ENCODE measurements around the gene FMN2.
"Not testable (repeated sequence)": the region's sequence is repeated elsewhere in the genome, so short reads cannot be mapped to it uniquely, and the experiment has no call there.

Gene FMN2

GRCh38 chr1:240409615-240410014 lies 317.9 kb downstream of the FMN2 start:
- no peaks in the 10 kb centered on the region for H3K79me2 ChIP-seq (ENCODE audit: insufficient read depth, low read depth)
- no peak overlapping the region for H3K9ac ChIP-seq
- H3K36me3 ChIP-seq (ENCODE audit: insufficient read depth) = no peaks in the 10 kb centered on the region
- no peak overlapping the region for H2AFZ ChIP-seq (ENCODE audit: low read depth)
- H3K4me3 ChIP-seq (IDR thresholded peaks at IDR 0.05; ENCODE audit: insufficient read depth, low read depth, low read length) = no peak overlapping the region
- no peaks in the 10 kb centered on the region for H3K4me1 ChIP-seq (ENCODE audit: low read depth, poor library complexity, severe bottlenecking)
- no peak overlapping the region for H3K27ac ChIP-seq
- H3K27me3 ChIP-seq (ENCODE audit: insufficient read depth, low read depth) = no peaks in the 10 kb centered on the region
- H4K20me1 ChIP-seq (ENCODE audit: insufficient read depth) = no peaks in the 10 kb centered on the region
- TF ChIP-seq, protein P1, sequence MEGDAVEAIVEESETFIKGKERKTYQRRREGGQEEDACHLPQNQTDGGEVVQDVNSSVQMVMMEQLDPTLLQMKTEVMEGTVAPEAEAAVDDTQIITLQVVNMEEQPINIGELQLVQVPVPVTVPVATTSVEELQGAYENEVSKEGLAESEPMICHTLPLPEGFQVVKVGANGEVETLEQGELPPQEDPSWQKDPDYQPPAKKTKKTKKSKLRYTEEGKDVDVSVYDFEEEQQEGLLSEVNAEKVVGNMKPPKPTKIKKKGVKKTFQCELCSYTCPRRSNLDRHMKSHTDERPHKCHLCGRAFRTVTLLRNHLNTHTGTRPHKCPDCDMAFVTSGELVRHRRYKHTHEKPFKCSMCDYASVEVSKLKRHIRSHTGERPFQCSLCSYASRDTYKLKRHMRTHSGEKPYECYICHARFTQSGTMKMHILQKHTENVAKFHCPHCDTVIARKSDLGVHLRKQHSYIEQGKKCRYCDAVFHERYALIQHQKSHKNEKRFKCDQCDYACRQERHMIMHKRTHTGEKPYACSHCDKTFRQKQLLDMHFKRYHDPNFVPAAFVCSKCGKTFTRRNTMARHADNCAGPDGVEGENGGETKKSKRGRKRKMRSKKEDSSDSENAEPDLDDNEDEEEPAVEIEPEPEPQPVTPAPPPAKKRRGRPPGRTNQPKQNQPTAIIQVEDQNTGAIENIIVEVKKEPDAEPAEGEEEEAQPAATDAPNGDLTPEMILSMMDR (conservative IDR thresholded peaks at IDR 0.05; ENCODE audit: low read depth, low read length) = no peak
- no peak overlapping the region for H3K4me2 ChIP-seq

DNA sequence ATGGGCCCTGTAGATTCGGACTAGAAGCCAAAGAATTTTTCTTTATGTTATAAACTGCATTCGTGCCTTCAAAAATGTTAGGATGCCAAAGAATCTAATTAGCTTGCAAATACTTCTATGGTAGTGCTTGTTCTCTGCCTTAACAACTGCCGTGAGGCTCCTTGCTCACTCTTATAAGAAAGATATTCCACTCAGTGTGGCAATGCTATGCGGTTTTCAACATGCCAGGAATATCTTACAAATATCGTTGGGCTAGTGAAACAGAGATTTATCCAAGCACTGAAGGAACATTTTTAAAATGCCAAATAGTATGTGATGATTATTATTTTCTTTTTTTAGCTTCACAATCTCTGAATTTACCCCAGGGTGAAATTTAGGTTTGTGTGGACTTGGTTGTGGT lies 322.0 kb downstream of the FMN2 start:
- Histone ChIP-seq H3K27me3 (ENCODE audit: insufficient read depth, low read depth) (no peaks in the 10 kb centered on the region), H3K79me2 (ENCODE audit: insufficient read depth, low read depth) (no peaks in the 10 kb centered on the region), H3K4me3 (IDR thresholded peaks at IDR 0.05; ENCODE audit: insufficient read depth, low read depth, low read length) (no peak overlapping the region), H3K9ac (no peak overlapping the region), H3K4me1 (ENCODE audit: low read depth, poor library complexity, severe bottlenecking) (no peaks in the 10 kb centered on the region), H2AFZ (ENCODE audit: low read depth) (no peak overlapping the region), H3K4me2 (no peak overlapping the region), H4K20me1 (ENCODE audit: insufficient read depth) (no peaks in the 10 kb centered on the region), H3K27ac (no peak overlapping the region), H3K36me3 (ENCODE audit: insufficient read depth) (no peaks in the 10 kb centered on the region)
- TF ChIP-seq, protein P1 (conservative IDR thresholded peaks at IDR 0.05; ENCODE audit: low read depth, low read length) = no peak

DNA sequence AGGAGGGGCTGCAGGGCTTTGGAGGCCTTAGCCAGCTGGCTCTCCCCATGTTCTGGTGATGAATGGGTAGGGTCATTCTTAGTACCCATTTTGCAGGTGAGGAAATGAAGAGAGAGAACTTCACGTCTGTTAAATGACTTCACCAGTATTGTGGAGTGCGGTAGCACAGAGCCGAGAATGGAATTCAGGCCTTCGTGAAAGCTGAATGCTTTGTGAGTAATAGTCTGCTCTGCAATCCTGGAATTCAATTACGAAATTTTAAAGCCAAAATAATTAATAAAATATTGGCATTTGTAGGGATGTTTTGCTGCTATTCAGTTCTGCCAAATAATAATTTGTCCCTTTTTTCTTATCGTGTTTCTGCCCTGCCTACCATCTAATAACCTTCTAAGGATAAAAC lies 322.6 kb downstream of the FMN2 start:
- Histone ChIP-seq H3K4me2 (no peak overlapping the region), H3K4me1 (ENCODE audit: low read depth, poor library complexity, severe bottlenecking) (no peaks in the 10 kb centered on the region), H3K36me3 (ENCODE audit: insufficient read depth) (no peaks in the 10 kb centered on the region), H3K9ac (no peak overlapping the region), H3K27ac (no peak overlapping the region), H3K4me3 (IDR thresholded peaks at IDR 0.05; ENCODE audit: insufficient read depth, low read depth, low read length) (no peak overlapping the region), H3K79me2 (ENCODE audit: insufficient read depth, low read depth) (no peaks in the 10 kb centered on the region), H4K20me1 (ENCODE audit: insufficient read depth) (no peaks in the 10 kb centered on the region), H2AFZ (ENCODE audit: low read depth) (no peak overlapping the region), H3K27me3 (ENCODE audit: insufficient read depth, low read depth) (no peaks in the 10 kb centered on the region)
- TF ChIP-seq, protein P1 (conservative IDR thresholded peaks at IDR 0.05; ENCODE audit: low read depth, low read length) = no peak

GRCh38 chr1:240415011-240415410 lies 323.3 kb downstream of the FMN2 start:
- H3K9ac ChIP-seq; H3K4me1 ChIP-seq (ENCODE audit: low read depth, poor library complexity, severe bottlenecking); H3K36me3 ChIP-seq (ENCODE audit: insufficient read depth); H3K79me2 ChIP-seq (ENCODE audit: insufficient read depth, low read depth); H3K4me3 ChIP-seq (IDR thresholded peaks at IDR 0.05; ENCODE audit: insufficient read depth, low read depth, low read length); H3K27ac ChIP-seq; H3K27me3 ChIP-seq (ENCODE audit: insufficient read depth, low read depth); H4K20me1 ChIP-seq (ENCODE audit: insufficient read depth); H2AFZ ChIP-seq (ENCODE audit: low read depth); H3K4me2 ChIP-seq: not testable (repeated sequence)

GRCh38 chr1:240415532-240415931 lies 323.8 kb downstream of the FMN2 start:
- Histone ChIP-seq H3K9ac (no peak overlapping the region), H3K4me3 (IDR thresholded peaks at IDR 0.05; ENCODE audit: insufficient read depth, low read depth, low read length) (no peak overlapping the region), H3K27ac (no peak overlapping the region), H4K20me1 (ENCODE audit: insufficient read depth) (no peaks in the 10 kb centered on the region), H3K27me3 (ENCODE audit: insufficient read depth, low read depth) (no peaks in the 10 kb centered on the region), H3K4me1 (ENCODE audit: low read depth, poor library complexity, severe bottlenecking) (no peaks in the 10 kb centered on the region), H2AFZ (ENCODE audit: low read depth) (no peak overlapping the region), H3K4me2 (no peak overlapping the region), H3K36me3 (ENCODE audit: insufficient read depth) (no peaks in the 10 kb centered on the region), H3K79me2 (ENCODE audit: insufficient read depth, low read depth) (no peaks in the 10 kb centered on the region)
- TF ChIP-seq, protein P1 (conservative IDR thresholded peaks at IDR 0.05; ENCODE audit: low read depth, low read length) = no peak
